Breast epithelium (tissue), 4 donors: ENCODE measurements around the gene AFP. TPM values are rescaled to one million over a fixed set of nuclear protein-coding genes. Genes with fewer than 3 reads are reported as not detected.

ENCODE experiments used
- DNase-seq, 2 donors: peaks; one replicate each; pipeline ENCODE4 v3.0.0-alpha.2; 2019; ENCODE audit warnings: low spot score in 2 of 2
- H3K27ac ChIP-seq, 2 donors: fragments of 200-600 bp; sonication (generic) in 1 of 2; one replicate each; pipeline ENCODE4 v1.5.1; 2016 to 2019; ENCODE audit warnings: mild to moderate bottlenecking in 1 of 2
- H3K27me3 ChIP-seq, 2 donors: fragments of 200-600 bp; sonication (generic) in 1 of 2; one replicate each; pipeline versions ENCODE4 v1.5.1 to v1.6.0; 2017 to 2019; ENCODE audit warnings: control low read depth in 1 of 2, mild to moderate bottlenecking in 1 of 2
- H3K36me3 ChIP-seq: fragments of 200-600 bp; one replicate; pipeline ENCODE4 v1.5.1; 2019
- H3K4me1 ChIP-seq, 2 donors: fragments of 200-600 bp; sonication (generic); one replicate each; pipeline ENCODE4 v1.5.1; 2016 to 2019; ENCODE audit warnings: control low read depth in 1 of 2
- H3K4me3 ChIP-seq, 3 donors: fragments of 200-600 bp; sonication (generic); 1 replicate in 2 of 3; 2 replicates in 1 of 3; pipeline ENCODE4 v1.5.1; 2016 to 2019; ENCODE audit warnings: mild to moderate bottlenecking in 3 of 3, moderate library complexity in 2 of 3
- H3K9me3 ChIP-seq, 2 donors: fragments of 200-600 bp; sonication (generic) in 1 of 2; one replicate each; pipeline ENCODE4 v1.5.1; 2016 to 2019; ENCODE audit warnings: control low read depth in 1 of 2
- POLR2A ChIP-seq: fragments of 450-650 bp; IDR thresholded peaks from one replicate; pipeline ENCODE4 v1.6.1; 2016; ENCODE audit warnings: antibody characterized with exemption, mild to moderate bottlenecking, moderate library complexity
- POLR2AphosphoS5 ChIP-seq, 3 donors: sonication (generic); formaldehyde crosslinking; IDR thresholded peaks; one replicate each; pipeline ENCODE4 v1.6.1; 2017; ENCODE audit warnings: antibody characterized with exemption in 3 of 3
- intact Hi-C: fragments of 100-400 bp; cut with DNase I; formaldehyde crosslinking; loops from one replicate; pipeline ENCODE4 v1.15.1; 2023; ENCODE audit warnings: low total_unique reads
- total RNA-seq, 3 donors: library from RNA; depleted of rRNA; stranded (reverse); fragments of >200 nt; gene quantifications; one replicate each; pipeline ENCODE4 v1.1.0, GENCODE V29; 2016
- TF ChIP-seq, protein P1 (sequence below), 3 donors: fragments of 450-650 bp; IDR thresholded peaks; one replicate each; pipeline ENCODE4 v1.5.1; 2016 to 2017; ENCODE audit warnings: antibody characterized with exemption in 3 of 3, mild to moderate bottlenecking in 3 of 3, moderate library complexity in 3 of 3

The AFP gene
- total RNA-seq, 3 donors from 2014 or later = 3.2 TPM; not detected in 2

DNA sequence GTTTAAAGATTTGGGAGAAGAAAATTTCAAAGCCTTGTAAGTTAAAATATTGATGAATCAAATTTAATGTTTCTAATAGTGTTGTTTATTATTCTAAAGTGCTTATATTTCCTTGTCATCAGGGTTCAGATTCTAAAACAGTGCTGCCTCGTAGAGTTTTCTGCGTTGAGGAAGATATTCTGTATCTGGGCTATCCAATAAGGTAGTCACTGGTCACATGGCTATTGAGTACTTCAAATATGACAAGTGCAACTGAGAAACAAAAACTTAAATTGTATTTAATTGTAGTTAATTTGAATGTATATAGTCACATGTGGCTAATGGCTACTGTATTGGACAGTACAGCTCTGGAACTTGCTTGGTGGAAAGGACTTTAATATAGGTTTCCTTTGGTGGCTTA is 30.9 kb upstream of the AFP start:
- DNase-seq = no peak
- TF ChIP-seq, protein P1, sequence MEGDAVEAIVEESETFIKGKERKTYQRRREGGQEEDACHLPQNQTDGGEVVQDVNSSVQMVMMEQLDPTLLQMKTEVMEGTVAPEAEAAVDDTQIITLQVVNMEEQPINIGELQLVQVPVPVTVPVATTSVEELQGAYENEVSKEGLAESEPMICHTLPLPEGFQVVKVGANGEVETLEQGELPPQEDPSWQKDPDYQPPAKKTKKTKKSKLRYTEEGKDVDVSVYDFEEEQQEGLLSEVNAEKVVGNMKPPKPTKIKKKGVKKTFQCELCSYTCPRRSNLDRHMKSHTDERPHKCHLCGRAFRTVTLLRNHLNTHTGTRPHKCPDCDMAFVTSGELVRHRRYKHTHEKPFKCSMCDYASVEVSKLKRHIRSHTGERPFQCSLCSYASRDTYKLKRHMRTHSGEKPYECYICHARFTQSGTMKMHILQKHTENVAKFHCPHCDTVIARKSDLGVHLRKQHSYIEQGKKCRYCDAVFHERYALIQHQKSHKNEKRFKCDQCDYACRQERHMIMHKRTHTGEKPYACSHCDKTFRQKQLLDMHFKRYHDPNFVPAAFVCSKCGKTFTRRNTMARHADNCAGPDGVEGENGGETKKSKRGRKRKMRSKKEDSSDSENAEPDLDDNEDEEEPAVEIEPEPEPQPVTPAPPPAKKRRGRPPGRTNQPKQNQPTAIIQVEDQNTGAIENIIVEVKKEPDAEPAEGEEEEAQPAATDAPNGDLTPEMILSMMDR (IDR thresholded peaks at IDR 0.05) = no peak
- no peak for TF ChIP-seq POLR2AphosphoS5 (IDR thresholded peaks at IDR 0.05)
- no peaks in the 10 kb centered on the region for H3K36me3 ChIP-seq
- H3K27ac ChIP-seq = no peak overlapping the region
- intact Hi-C loops = no loop called here
- no peaks in the 10 kb centered on the region for H3K27me3 ChIP-seq
- H3K4me1 ChIP-seq = no peaks in the 10 kb centered on the region
- H3K4me3 ChIP-seq = no peak overlapping the region
- H3K9me3 ChIP-seq = no peaks in the 10 kb centered on the region

- H3K27me3 ChIP-seq = no peaks in the 10 kb centered on the region
- TF ChIP-seq, protein P1 (IDR thresholded peaks at IDR 0.05) = no peak
- no peak for TF ChIP-seq POLR2AphosphoS5 (IDR thresholded peaks at IDR 0.05)
- no peaks in the 10 kb centered on the region for H3K9me3 ChIP-seq
- DNase-seq = no peak
- H3K4me1 ChIP-seq = no peaks in the 10 kb centered on the region
- no peak overlapping the region for H3K4me3 ChIP-seq
- H3K36me3 ChIP-seq = no peaks in the 10 kb centered on the region
- no peak overlapping the region for H3K27ac ChIP-seq
- intact Hi-C loops = no loop called here
Measured at GRCh38 chr4:73406548-73406875, 29.5 kb upstream of the AFP start.

- no peaks in the 10 kb centered on the region for H3K27me3 ChIP-seq
Measured at GRCh38 chr4:73407227-73407673, 28.8 kb upstream of the AFP start.

GRCh38 chr4:73408181-73408867 is 27.7 kb upstream of the AFP start:
- no peaks in the 10 kb centered on the region for H3K36me3 ChIP-seq
- intact Hi-C loops = no loop called here
- H3K4me3 ChIP-seq = no peak overlapping the region
- H3K27me3 ChIP-seq = no peaks in the 10 kb centered on the region
- H3K9me3 ChIP-seq = no peaks in the 10 kb centered on the region
- H3K27ac ChIP-seq = no peak overlapping the region
- no peaks in the 10 kb centered on the region for H3K4me1 ChIP-seq
- TF ChIP-seq POLR2AphosphoS5 (IDR thresholded peaks at IDR 0.05) (no peak), POLR2A (no peak)
- TF ChIP-seq, protein P1 (IDR thresholded peaks at IDR 0.05) = no peak
- no peak for DNase-seq

More at GRCh38 chr4:73407227-73407673, 28.8 kb upstream of the AFP start:
- no peaks in the 10 kb centered on the region for H3K36me3 ChIP-seq
- intact Hi-C loops = no loop called here
- H3K4me3 ChIP-seq = no peak overlapping the region
- H3K27ac ChIP-seq = no peak overlapping the region
- no peak for DNase-seq
- no peaks in the 10 kb centered on the region for H3K4me1 ChIP-seq
- H3K9me3 ChIP-seq = no peaks in the 10 kb centered on the region
- TF ChIP-seq POLR2AphosphoS5 (IDR thresholded peaks at IDR 0.05) = no peak
- TF ChIP-seq POLR2A = no peak
- TF ChIP-seq, protein P1 (IDR thresholded peaks at IDR 0.05) = no peak

DNA sequence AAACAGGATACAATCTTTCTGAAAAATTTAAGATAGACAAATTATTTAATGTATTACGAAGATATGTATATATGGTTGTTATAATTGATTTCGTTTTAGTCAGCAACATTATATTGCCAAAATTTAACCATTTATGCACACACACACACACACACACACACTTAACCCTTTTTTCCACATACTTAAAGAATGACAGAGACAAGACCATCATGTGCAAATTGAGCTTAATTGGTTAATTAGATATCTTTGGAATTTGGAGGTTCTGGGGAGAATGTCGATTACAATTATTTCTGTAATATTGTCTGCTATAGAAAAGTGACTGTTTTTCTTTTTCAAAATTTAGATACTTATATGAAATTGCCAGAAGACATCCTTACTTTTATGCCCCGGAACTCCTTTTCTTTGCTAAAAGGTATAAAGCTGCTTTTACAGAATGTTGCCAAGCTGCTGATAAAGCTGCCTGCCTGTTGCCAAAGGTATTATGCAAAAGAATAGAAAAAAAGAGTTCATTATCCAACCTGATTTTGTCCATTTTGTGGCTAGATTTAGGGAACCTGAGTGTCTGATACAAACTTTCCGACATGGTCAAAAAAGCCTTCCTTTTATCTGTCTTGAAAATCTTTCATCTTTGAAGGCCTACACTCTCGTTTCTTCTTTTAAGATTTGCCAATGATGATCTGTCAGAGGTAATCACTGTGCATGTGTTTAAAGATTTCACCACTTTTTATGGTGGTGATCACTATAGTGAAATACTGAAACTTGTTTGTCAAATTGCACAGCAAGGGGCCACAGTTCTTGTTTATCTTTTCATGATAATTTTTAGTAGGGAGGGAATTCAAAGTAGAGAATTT is 26.8 kb upstream of the AFP start:
- intact Hi-C loops = no loop called here
- no peak for DNase-seq

More for the DNA sequence above, 26.8 kb upstream of the AFP start:
- TF ChIP-seq, protein P1 (IDR thresholded peaks at IDR 0.05) = no peak
- TF ChIP-seq POLR2A (no peak), POLR2AphosphoS5 (IDR thresholded peaks at IDR 0.05) (no peak)
- Histone ChIP-seq H3K27ac (no peak overlapping the region), H3K4me1 (no peaks in the 10 kb centered on the region), H3K27me3 (no peaks in the 10 kb centered on the region), H3K36me3 (no peaks in the 10 kb centered on the region), H3K9me3 (no peaks in the 10 kb centered on the region), H3K4me3 (no peak overlapping the region)
